GM12892 (cell line): ENCODE data around the gene RIF1.

Source experiments
- POLR2A ChIP-seq: IDR thresholded peaks from 2 replicates; pipeline ENCODE4 v1.6.1; 2011; ENCODE audit warnings: low read depth, low read length, control low read depth
- POLR2AphosphoS5 ChIP-seq: IDR thresholded peaks from 2 replicates; pipeline ENCODE4 v1.6.1; 2011; ENCODE audit warnings: low read depth, low read length, control low read depth

- TF ChIP-seq POLR2A, result no peak
- no peak for TF ChIP-seq POLR2AphosphoS5
Observed at GRCh38 chr2:151394509-151394908, 15.2 kb upstream of the RIF1 start.
